IPS DF 4.7 (cell line): ENCODE data around the gene APAF1.

Experiments used
- DNase-seq: peaks from one replicate; pipeline ENCODE4 v3.0.0-alpha.2; 2013; ENCODE audit warnings: low spot score; ENCODE audit errors: extremely low read depth

The APAF1 gene

GRCh38 chr12:98725476-98726247 lies 80.6 kb downstream of the APAF1 start:
- no peak for DNase-seq

DNA sequence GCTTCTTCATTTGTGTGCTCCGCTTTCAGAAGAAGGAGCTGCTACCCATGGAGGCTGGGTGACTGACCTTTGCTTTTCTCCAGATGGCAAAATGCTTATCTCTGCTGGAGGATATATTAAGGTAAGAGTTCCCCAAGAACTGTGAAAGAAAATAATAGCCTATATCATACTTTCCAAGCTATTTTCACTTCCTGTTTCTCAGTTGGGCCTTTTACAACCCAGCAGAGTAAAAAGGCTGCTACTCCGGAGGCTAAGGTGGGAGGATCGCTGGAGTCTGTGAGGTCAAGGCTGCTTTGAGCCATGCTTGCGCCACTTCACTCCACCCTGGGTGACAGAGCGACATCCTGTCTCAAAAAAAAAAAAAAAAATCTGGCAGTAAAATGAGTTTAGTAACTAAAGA lies 82.1 kb downstream of the APAF1 start:
- no peak for DNase-seq

GRCh38 chr12:98730412-98730811 lies 85.3 kb downstream of the APAF1 start:
- DNase-seq, result no peak

DNA sequence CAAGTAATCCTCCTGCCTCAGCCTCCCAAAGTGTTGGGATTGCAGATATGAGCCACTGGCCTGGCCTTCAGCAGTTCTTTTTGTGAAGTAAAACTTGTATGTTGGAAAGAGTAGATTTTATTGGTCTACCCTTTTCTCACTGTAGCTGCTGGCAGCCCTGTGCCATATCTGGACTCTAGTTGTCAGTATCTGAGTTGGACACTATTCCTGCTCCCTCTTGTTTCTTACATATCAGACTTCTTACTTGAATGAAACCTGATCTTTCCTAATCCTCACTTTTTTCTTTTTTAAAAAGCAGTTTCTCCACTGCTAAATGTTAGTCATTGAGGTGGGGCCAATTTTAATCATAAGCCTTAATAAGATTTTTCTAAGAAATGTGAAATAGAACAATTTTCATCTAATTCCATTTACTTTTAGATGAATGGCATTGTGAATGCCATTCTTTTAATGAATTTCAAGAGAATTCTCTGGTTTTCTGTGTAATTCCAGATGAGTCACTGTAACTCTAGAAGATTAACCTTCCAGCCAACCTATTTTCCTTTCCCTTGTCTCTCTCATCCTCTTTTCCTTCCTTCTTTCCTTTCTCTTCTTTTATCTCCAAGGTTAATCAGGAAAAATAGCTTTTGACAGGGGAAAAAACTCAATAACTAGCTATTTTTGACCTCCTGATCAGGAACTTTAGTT lies 88.7 kb downstream of the APAF1 start:
- DNase-seq, result no peak

DNA sequence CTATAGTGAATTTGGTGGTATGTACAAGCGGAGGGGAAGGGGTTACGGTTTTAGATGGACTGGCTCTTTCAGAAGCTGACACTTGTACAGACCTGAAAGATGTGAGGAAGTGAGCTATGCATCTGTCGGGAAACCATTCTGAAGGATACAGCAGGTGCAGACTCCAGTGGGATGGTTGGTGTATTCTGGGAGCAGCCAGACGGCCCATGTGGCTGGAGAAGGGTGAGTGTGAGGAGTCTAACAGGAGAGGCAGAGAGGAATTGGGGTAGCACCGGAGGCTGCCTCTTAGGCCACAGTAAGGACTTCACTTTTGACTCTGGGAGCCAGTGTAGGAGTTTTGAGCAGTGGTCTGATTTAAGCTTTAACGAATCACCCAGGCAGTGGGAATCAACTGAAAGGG lies 90.7 kb downstream of the APAF1 start:
- no peak for DNase-seq

GRCh38 chr12:98736352-98737321 lies 91.5 kb downstream of the APAF1 start:
- DNase-seq, result no peak

DNA sequence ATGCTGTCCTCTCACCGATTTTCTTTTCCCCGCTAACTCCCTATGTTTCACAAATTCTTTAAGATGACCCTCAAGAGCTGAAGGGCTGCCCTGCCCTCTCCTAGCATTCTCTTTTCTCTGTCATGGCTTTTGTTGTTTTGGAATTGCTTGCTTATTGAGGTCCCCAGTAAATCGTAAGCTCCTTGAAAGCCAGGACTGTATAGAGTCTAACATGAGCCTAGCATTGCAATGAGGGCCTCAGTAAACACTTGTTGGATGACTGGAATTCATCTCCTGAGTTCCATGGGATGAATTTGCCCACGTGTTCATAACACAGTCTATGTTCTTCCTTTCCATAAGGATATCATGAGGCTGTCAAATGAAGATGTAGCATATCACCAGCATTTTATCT lies 92.2 kb downstream of the APAF1 start:
- no peak for DNase-seq

- no peak for DNase-seq
These were observed 92.9 kb downstream of the APAF1 start for GRCh38 chr12:98738002-98738401.

GRCh38 chr12:98738539-98738938 lies 93.4 kb downstream of the APAF1 start:
- DNase-seq, result no peak

DNA sequence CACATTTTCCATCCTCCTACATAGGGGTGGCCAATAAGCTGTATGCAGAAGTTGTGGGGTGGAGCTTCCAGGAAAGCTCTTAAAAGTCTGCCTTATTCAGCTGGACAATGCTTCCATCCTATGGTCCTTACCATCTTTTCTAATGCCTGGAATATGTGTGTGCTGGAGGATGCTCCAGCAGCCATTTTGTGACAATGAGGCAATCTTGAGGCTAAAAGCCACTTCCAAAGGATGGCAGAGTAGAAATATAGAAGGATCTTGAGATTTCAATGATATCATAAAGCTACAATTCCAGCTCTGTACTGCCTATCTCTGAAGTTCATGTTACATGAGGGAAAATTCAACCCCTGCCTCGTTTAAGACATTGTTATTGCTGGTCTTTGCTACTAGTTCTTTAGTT lies 95.7 kb downstream of the APAF1 start:
- DNase-seq, result no peak

DNA sequence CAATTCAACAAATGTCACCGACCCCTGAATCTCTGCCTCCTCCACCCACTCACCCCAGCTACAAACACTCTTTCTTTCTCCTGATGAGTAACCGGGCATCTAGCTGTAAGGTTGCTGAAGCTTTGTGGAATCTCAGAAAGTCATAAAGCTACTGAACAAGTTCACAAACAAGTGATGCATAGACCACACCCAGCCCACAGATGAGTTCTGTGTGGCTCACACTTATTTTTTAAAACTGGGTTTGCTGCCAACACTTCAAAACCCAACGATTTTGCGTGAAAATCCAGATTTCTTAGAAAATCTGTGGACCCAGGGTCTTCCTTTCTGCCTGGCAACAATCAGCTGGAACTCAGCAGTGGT lies 96.1 kb downstream of the APAF1 start:
- DNase-seq, result no peak

DNA sequence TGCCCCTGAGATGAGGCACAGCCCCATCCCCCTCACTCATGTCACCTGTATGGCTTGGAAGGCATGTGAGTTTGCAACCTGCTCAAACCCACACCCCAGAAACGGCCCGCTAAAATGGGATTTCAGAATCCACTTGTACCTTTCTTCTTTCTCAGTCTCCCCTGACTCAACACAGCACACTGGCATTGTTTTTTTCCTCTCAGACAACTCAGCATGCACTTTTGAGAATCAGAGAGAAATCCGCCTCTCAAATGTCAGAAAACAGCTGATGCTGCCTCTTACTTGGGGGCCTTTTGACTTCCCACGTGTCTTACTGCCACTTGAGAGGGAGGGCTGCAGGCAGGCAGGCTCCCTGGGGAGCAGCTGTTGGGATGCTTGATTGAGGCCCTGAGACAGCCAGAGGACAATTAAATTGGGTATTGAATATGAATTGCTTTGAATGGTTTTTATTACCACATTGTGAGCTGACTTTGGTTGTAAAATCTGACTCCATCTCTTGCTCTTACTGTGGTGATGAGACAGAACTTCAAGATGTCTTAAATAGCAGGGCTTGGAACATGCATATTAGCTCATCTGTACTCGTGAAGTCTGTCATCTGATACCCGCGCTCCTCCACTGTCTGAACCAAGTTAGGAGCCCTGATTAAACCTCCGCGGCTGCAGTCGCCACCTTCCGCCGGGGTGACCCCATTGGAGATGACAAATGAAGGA lies 96.6 kb downstream of the APAF1 start:
- DNase-seq, result no peak

DNA sequence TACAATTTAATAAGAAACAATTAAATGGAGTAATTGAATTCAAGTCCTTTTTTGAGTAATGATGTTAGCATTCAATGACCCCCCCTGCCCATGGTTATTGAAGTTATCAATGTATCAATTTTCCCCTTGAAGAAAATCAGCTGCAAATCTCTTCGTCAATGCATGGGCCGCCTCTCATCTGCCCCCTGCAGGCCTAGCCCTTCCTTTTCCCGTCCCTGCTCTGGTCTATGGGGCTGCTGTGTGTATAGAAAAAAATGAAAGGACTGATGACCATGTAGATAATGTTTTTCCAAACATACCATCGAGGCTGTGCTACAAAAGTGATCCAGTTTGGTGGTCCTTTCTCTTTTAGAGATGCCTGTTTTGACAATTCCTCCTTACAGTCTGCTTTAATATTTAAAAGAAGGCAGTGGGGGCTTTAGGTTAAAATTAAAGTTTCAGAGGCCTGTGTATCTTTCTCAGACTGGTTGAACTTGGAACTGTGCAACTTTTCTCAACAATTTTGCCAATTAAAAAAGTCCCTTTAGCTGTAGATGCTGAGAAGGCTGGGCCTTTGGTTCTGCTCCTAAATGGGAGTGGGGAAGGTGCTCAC lies 98.4 kb downstream of the APAF1 start:
- no peak for DNase-seq

DNA sequence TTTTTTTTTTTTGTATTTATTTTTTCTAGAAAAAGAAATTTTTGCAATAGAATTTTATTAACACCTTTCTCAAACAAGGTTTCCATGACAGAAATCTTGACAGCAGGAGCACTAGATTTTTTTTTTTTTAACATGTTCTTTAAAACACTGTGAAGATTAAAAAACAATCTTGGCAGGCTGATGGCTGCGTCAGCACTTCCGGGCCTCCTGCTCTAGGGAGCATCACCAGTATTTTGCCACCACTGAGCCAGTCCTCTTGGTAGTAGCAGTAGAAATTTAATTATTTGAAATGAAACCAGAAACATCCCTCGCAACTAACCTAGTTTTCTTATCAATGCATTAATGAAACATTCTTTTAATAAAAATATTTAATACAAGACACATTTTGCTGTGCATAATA lies 99.6 kb downstream of the APAF1 start:
- no peak for DNase-seq

DNA sequence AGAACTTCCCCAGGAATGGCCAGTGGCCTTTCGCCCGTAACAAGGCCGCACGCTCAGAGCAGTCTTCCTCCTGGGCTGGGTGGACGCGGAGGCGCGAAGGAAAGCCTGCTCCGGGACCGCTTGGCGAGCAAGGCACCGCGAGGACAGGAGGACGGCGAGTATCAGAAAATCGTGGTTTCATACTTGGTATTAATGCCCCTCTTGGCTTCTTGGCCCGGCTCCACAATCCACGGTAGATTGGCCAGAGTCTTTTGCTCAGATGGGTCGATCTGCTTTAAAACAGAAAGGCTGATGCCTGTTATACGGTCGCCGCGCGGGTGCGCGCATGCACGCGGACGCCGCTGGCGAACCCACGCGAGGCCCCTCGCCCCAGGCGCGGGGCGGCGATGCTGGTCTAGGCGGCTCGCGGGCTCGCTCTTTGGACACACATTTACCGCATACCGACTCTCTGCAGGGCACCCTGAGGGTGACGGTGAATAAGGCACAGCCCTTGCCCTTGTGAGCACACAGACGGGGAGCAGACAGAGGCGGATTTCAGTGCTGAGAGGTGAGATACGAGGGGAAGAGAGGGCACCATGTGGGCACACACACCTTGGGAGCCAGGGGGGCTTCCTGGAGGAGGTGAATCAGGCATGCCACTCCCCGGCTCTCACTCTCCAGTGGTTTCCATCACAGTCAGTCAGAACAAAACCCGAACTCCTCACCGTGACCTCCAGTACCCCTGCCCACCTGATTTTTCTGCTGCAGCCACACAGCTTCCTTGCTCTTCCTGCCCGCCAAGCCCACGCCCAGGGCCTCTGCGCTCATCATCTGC lies 100.7 kb downstream of the APAF1 start:
- DNase-seq, result no peak

- DNase-seq, result no peak
These were observed 103.4 kb downstream of the APAF1 start for GRCh38 chr12:98748463-98748862.

DNA sequence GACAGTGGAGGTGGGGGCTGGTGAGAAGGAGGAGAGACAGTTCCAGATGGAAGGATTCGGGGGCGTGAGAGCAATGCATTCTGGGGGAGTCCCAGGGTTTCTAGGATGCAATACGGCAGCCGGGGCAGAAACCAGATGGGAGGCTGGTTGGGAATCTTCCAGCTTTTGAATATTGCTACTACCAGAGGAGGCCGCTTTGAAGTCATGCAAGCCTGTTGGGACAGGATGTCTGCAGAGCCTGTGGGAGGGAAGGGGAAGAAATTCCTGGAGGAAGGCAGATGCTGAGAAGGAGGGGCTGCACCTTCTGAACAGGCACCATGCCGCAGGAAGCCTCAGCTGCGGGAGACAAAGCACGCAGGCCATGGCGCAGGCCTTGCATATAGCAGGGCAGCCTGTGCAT lies 105.4 kb downstream of the APAF1 start:
- no peak for DNase-seq

GRCh38 chr12:98751580-98752115 lies 106.6 kb downstream of the APAF1 start:
- DNase-seq, result no peak

GRCh38 chr12:98752726-98753125 lies 107.6 kb downstream of the APAF1 start:
- DNase-seq, result no peak

- no peak for DNase-seq
These were observed 109.0 kb downstream of the APAF1 start for GRCh38 chr12:98754095-98754494.
